ENCODE measurements around the gene CENPH. TPM values are rescaled to one million over a fixed set of nuclear protein-coding genes. Genes with fewer than 3 reads are reported as not detected.

The CENPH gene
- total RNA-seq, 1 donor from 2014 or later, result not detected

GRCh38 chr5:69211200-69211599 is 21.8 kb downstream of the CENPH start:
- intact Hi-C loops (cut with DNase I), result loop anchor here (10.0 kb wide), 1 partner anchor 64 kb away; no protein-coding TSS in a partner anchor
- Histone ChIP-seq H3K4me3 (no peak overlapping the region), H3K27me3 (no peaks in the 10 kb centered on the region), H3K27ac (no peak overlapping the region), H3K9me3 (no peaks in the 10 kb centered on the region), H3K36me3 (no peaks in the 10 kb centered on the region), H3K4me1 (no peaks in the 10 kb centered on the region)
- TF ChIP-seq CTCF (IDR thresholded peaks at IDR 0.05), result no peak
- no peak for DNase-seq (ENCODE audit: low spot score in 2 of 2)

DNA sequence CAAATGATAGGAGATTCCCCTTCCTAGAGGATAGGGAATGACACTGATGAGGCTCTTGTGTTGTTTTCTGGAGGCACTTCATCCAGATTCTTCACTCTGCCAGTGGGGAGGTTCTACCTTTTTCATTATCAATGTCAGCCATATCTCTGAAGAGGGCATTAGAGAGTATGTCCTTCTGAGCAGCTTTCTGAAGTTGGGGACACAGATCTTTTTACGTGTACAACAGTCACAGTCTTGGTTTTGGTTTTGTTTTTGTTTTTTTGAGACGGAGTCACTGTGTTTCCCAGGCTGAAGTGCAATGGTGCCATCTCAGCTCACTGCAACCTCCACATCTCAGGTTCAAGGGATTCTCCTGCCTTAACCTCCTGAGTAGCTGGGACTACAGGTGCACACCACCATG is 22.6 kb downstream of the CENPH start:
- TF ChIP-seq CTCF (IDR thresholded peaks at IDR 0.05), result no peak
- Histone ChIP-seq H3K4me3 (no peak overlapping the region), H3K27ac (no peak overlapping the region), H3K4me1 (no peaks in the 10 kb centered on the region), H3K36me3 (no peaks in the 10 kb centered on the region), H3K27me3 (no peaks in the 10 kb centered on the region), H3K9me3 (no peaks in the 10 kb centered on the region)
- intact Hi-C loops (cut with DNase I), result loop anchor here (10.0 kb wide), 1 partner anchor 63 kb away; no protein-coding TSS in a partner anchor
- no peak for DNase-seq (ENCODE audit: low spot score in 2 of 2)

DNA sequence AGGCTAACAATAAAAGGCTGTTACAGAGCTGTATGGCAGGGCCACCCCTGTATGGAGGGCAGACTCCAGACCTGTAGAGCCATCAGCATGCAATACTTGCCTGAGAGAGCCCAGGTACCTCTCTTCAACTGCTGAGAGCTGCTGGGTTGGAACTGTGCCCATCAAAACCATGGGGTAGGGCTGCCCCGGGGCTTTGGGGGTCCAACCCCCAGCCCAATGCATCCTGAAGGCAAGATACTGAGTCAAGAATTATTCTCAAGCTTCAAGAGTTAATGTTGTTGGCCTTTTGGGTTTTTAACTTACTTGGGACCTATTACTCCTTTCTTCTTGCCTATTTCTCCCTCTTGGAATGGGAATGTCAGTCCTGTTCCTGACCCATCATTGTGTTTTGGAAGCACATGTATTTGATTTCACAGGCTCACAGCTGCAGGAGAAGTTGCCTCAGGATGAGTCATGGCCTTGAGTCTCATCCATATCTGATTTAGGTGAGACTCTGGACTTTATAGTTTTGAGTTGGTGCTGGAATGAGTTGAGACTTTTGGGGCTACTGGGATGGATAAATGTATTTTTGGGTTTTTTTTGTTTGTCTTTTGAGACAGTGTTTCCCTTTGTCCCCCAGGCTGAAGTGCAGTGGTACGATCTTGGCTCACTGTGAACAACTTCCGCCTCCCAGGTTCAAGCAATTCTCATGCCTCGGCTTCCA is 24.3 kb downstream of the CENPH start:
- DNase-seq (ENCODE audit: low spot score in 2 of 2), result no peak
- intact Hi-C loops (cut with DNase I), result loop anchor here (10.0 kb wide), 1 partner anchor 61 kb away; no protein-coding TSS in a partner anchor
- no peak overlapping the region for H3K4me3 ChIP-seq
- H3K36me3 ChIP-seq, result no peaks in the 10 kb centered on the region
- H3K27ac ChIP-seq, result no peak overlapping the region
- H3K27me3 ChIP-seq, result no peaks in the 10 kb centered on the region
- TF ChIP-seq CTCF (IDR thresholded peaks at IDR 0.05), result no peak
- H3K9me3 ChIP-seq, result no peaks in the 10 kb centered on the region
- H3K4me1 ChIP-seq, result peaks cover 0 to 2% of the 10 kb centered on the region in 2 donors

GRCh38 chr5:69217151-69217511 is 27.7 kb downstream of the CENPH start:
- TF ChIP-seq CTCF (IDR thresholded peaks at IDR 0.05), result no peak
- no peak for DNase-seq (ENCODE audit: low spot score in 2 of 2)
- Histone ChIP-seq H3K36me3 (no peaks in the 10 kb centered on the region), H3K4me1 (peaks cover 0 to 6% of the 10 kb centered on the region in 2 donors), H3K27me3 (no peaks in the 10 kb centered on the region), H3K27ac (no peak overlapping the region), H3K9me3 (no peaks in the 10 kb centered on the region), H3K4me3 (peak overlapping the region; percentile 84 to 86)
- intact Hi-C loops (cut with DNase I), result loop anchor here (1.0 to 10.0 kb wide), 3 partner anchors 17 to 58 kb away; partner anchors contain the start of genes CDK7 and CENPH

- H3K4me1 ChIP-seq, result peaks cover 0 to 6% of the 10 kb centered on the region in 2 donors
- no peaks in the 10 kb centered on the region for H3K27me3 ChIP-seq
- intact Hi-C loops (cut with DNase I), result loop anchor here (1.0 to 10.0 kb wide), 4 partner anchors 16 to 57 kb away; partner anchors contain the start of genes CCNB1, CDK7 and CENPH
- peak overlapping the region; percentile 84 to 86 for H3K4me3 ChIP-seq
- H3K36me3 ChIP-seq, result no peaks in the 10 kb centered on the region
- DNase-seq (ENCODE audit: low spot score in 2 of 2), result peak; percentile 91 to 99
- TF ChIP-seq CTCF (IDR thresholded peaks at IDR 0.05), result peak; percentile 23 to 26 (median 25)
- no peaks in the 10 kb centered on the region for H3K9me3 ChIP-seq
- H3K27ac ChIP-seq, result peak overlapping the region; percentile 88 to 91
Observed at GRCh38 chr5:69217548-69218526, 28.5 kb downstream of the CENPH start.

All from ascending aorta (tissue), 2 donors.